ENCODE measurements around the gene GMCL1.

GMCL1 gene

DNA sequence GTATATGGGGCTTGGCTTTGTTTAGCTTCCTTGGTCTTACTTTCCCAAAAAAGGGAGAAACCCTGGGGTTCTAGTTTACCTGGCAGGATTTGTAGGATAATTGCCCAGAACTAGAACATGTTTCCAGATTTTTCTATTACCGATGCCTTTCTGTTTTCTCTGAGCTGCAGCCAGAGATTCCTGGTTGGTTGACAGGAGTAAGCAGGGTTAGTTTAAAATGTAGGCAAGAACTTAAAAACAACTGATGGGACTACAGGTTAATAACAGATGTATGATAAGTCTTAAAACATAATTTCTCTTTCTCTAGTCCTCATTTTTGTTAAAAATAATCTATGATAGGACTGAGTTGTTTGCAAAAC is 38.9 kb upstream of the GMCL1 start:
- peak overlapping the region; percentile 92 for H3K4me2 ChIP-seq (ENCODE audit: low read length)
- H3K9me3 ChIP-seq (ENCODE audit: control insufficient read depth, insufficient read depth, low read length), result no peaks in the 10 kb centered on the region
- no peaks in the 10 kb centered on the region for H4K20me1 ChIP-seq (ENCODE audit: control insufficient read depth, insufficient read depth, low read depth, low read length)
- no peaks in the 10 kb centered on the region for H3K27me3 ChIP-seq (ENCODE audit: control insufficient read depth, low read length)
- H3K4me3 ChIP-seq (ENCODE audit: low read length), result peak overlapping the region; percentile 68
- peaks cover 56% of the 10 kb centered on the region for H3K4me1 ChIP-seq (ENCODE audit: control insufficient read depth, low read length)
- peak overlapping the region; percentile 57 for H3K27ac ChIP-seq (ENCODE audit: low read depth, low read length)
- TF ChIP-seq EZH2phosphoT487 (IDR thresholded peaks at IDR 0.05; ENCODE audit: borderline replicate concordance, low read length), result no peak
- TF ChIP-seq, protein P1, sequence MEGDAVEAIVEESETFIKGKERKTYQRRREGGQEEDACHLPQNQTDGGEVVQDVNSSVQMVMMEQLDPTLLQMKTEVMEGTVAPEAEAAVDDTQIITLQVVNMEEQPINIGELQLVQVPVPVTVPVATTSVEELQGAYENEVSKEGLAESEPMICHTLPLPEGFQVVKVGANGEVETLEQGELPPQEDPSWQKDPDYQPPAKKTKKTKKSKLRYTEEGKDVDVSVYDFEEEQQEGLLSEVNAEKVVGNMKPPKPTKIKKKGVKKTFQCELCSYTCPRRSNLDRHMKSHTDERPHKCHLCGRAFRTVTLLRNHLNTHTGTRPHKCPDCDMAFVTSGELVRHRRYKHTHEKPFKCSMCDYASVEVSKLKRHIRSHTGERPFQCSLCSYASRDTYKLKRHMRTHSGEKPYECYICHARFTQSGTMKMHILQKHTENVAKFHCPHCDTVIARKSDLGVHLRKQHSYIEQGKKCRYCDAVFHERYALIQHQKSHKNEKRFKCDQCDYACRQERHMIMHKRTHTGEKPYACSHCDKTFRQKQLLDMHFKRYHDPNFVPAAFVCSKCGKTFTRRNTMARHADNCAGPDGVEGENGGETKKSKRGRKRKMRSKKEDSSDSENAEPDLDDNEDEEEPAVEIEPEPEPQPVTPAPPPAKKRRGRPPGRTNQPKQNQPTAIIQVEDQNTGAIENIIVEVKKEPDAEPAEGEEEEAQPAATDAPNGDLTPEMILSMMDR (IDR thresholded peaks at IDR 0.05; ENCODE audit: low read depth, low read length, poor library complexity, severe bottlenecking), result no peak
- H3K9me2 ChIP-seq (replicated peaks; ENCODE audit: control insufficient read depth, low read length), result no peaks in the 10 kb centered on the region
- H3K36me3 ChIP-seq (ENCODE audit: control insufficient read depth, low read length), result no peaks in the 10 kb centered on the region
- H3F3A ChIP-seq (ENCODE audit: control insufficient read depth, insufficient read depth), result peaks cover 11% of the 10 kb centered on the region; the same call in 1 of the 2 replicates
- H3K79me2 ChIP-seq (ENCODE audit: control insufficient read depth, low read length), result no peaks in the 10 kb centered on the region

DNA sequence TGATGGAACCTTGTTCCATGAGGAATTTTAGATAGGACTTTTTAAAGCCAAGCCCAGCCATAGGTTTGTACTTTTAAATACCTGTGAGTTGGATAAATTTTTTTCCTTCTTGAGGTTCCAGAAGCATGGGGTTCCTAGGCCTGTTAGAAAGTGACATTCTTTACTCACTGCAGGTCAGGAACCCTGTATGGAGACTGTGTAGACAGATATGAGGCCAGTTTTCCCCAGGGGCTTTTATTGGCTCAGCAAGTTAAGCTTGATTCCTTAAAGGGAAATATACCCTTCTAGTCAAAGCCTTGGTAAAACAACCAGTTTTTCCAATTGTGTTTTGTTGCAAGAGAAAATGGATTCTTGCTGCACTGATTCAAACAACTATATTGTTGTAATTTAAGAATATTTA is 38.4 kb upstream of the GMCL1 start:
- peak overlapping the region; percentile 57; the same call in 1 of the 2 replicates for H3K27ac ChIP-seq (ENCODE audit: low read depth, low read length)
- no peaks in the 10 kb centered on the region for H3K27me3 ChIP-seq (ENCODE audit: control insufficient read depth, low read length)
- H3F3A ChIP-seq (ENCODE audit: control insufficient read depth, insufficient read depth), result peaks cover 11% of the 10 kb centered on the region; the same call in 1 of the 2 replicates
- H3K4me2 ChIP-seq (ENCODE audit: low read length), result peak overlapping the region; percentile 92
- H3K9me3 ChIP-seq (ENCODE audit: control insufficient read depth, insufficient read depth, low read length), result no peaks in the 10 kb centered on the region
- no peaks in the 10 kb centered on the region for H3K9me2 ChIP-seq (replicated peaks; ENCODE audit: control insufficient read depth, low read length)
- H3K79me2 ChIP-seq (ENCODE audit: control insufficient read depth, low read length), result no peaks in the 10 kb centered on the region
- peaks cover 52% of the 10 kb centered on the region for H3K4me1 ChIP-seq (ENCODE audit: control insufficient read depth, low read length)
- H4K20me1 ChIP-seq (ENCODE audit: control insufficient read depth, insufficient read depth, low read depth, low read length), result no peaks in the 10 kb centered on the region
- TF ChIP-seq, protein P1 (IDR thresholded peaks at IDR 0.05; ENCODE audit: low read depth, low read length, poor library complexity, severe bottlenecking), result no peak
- no peak for TF ChIP-seq EZH2phosphoT487 (IDR thresholded peaks at IDR 0.05; ENCODE audit: borderline replicate concordance, low read length)
- H3K36me3 ChIP-seq (ENCODE audit: control insufficient read depth, low read length), result no peaks in the 10 kb centered on the region
- peak overlapping the region; percentile 68 for H3K4me3 ChIP-seq (ENCODE audit: low read length)

DNA sequence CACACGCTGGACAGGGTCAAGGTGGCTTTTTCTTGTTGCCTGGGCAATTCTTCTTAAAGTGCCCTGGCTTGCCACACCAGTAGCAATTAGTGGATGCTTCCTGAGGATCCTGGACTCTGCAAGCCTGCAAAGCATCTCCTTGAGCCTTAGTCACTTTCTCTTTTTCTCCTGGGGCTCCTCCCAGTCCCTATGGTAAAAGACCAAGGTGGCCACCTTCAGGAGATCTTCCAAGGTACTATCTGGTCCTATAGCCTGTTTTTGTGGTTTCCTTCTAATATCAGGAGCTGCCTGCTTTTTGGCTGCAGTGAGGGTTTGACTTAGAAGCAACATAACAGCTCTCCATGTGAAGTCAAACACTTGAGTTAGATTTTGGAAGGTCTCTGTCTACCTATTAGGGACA is 33.3 kb upstream of the GMCL1 start:
- 0 out of 2 replicates have a peak, but pooled peaks cover 2% of the 10 kb centered on the region for H3F3A ChIP-seq (ENCODE audit: control insufficient read depth, insufficient read depth)
- no peak for TF ChIP-seq EZH2phosphoT487 (IDR thresholded peaks at IDR 0.05; ENCODE audit: borderline replicate concordance, low read length)
- TF ChIP-seq, protein P1 (IDR thresholded peaks at IDR 0.05; ENCODE audit: low read depth, low read length, poor library complexity, severe bottlenecking), result no peak
- no peaks in the 10 kb centered on the region for H3K79me2 ChIP-seq (ENCODE audit: control insufficient read depth, low read length)
- no peaks in the 10 kb centered on the region for H3K27me3 ChIP-seq (ENCODE audit: control insufficient read depth, low read length)
- no peaks in the 10 kb centered on the region for H3K36me3 ChIP-seq (ENCODE audit: control insufficient read depth, low read length)
- H3K9me3 ChIP-seq (ENCODE audit: control insufficient read depth, insufficient read depth, low read length), result no peaks in the 10 kb centered on the region
- H3K4me3 ChIP-seq (ENCODE audit: low read length), result no peak overlapping the region
- H3K4me1 ChIP-seq (ENCODE audit: control insufficient read depth, low read length), result peaks cover 32% of the 10 kb centered on the region
- no peaks in the 10 kb centered on the region for H4K20me1 ChIP-seq (ENCODE audit: control insufficient read depth, insufficient read depth, low read depth, low read length)
- no peaks in the 10 kb centered on the region for H3K9me2 ChIP-seq (replicated peaks; ENCODE audit: control insufficient read depth, low read length)
- H3K27ac ChIP-seq (ENCODE audit: low read depth, low read length), result no peak overlapping the region
- H3K4me2 ChIP-seq (ENCODE audit: low read length), result no peak overlapping the region

Measured in DOHH2 (cell line).